Right lung (tissue), 5 donors: Measurements from ENCODE around the gene CEBPZOS. TPM values are rescaled to one million over a fixed set of nuclear protein-coding genes. Genes with fewer than 3 reads are reported as not detected.
A peak's percentile ranks its signal among the peaks of the same experiment; 100 is the strongest.

Source experiments
- DNase-seq, 2 donors: peaks; one replicate each; pipeline ENCODE4 v3.0.0-alpha.2; 2013
- polyA plus RNA-seq, 5 donors: library from polyadenylated mRNA; unstranded; fragments of 120-200 nt; gene quantifications; one replicate each; pipeline versions ENCODE4 v1.2.1 to v1.2.3, GENCODE V29; 2013; ENCODE audit warnings: inconsistent platforms in 1 of 5, low replicate concordance in 1 of 5; ENCODE audit not compliant: insufficient read length in 5 of 5, insufficient read depth in 1 of 5

CEBPZOS gene
- polyA plus RNA-seq, 5 donors = 42.0 to 62.6 (median 54.1) TPM

GRCh38 chr2:37231241-37232130 lies 35.2 kb downstream of the CEBPZOS start, which contains the start of the genes CEBPZ and NDUFAF7:
TSS of gene CEBPZ (minus strand) at chr2:37231596. CDS start at chr2:37231567, 29 bp downstream.
TSS of gene NDUFAF7 (plus strand) at chr2:37231658. CDS start at chr2:37231706, 48 bp downstream.
- peak; percentile 88 to 90 for DNase-seq

GRCh38 chr2:37232131-37232933 lies 36.0 kb downstream of the CEBPZOS start:
- DNase-seq = no peak

GRCh38 chr2:37243435-37243834 lies 47.1 kb downstream of the CEBPZOS start:
- no peak for DNase-seq

GRCh38 chr2:37244017-37244416 lies 47.7 kb downstream of the CEBPZOS start:
- no peak for DNase-seq

GRCh38 chr2:37244755-37245154 lies 48.5 kb downstream of the CEBPZOS start:
- no peak for DNase-seq

- DNase-seq = no peak
Measured at GRCh38 chr2:37246205-37246604, 49.9 kb downstream of the CEBPZOS start.

GRCh38 chr2:37250869-37251740 lies 54.8 kb downstream of the CEBPZOS start:
- DNase-seq = no peak

Other genes starting within 250 kb of the CEBPZOS start
- gene STRN, start 230.0 kb upstream of the CEBPZOS start, polyA plus RNA-seq = 10 to 100 TPM; 15.2 to 28.8 (median 24.4) TPM
- 10 to 100 TPM; 18.3 to 33.1 (median 27.7) TPM for gene HEATR5B, start 112.1 kb upstream of the CEBPZOS start, polyA plus RNA-seq
- gene GPATCH11, start 112.0 kb upstream of the CEBPZOS start, polyA plus RNA-seq = 10 to 100 TPM in 4 of 5 donors, 1 to 10 TPM in 1; 7.5 to 13.8 (median 12.4) TPM
- 10 to 100 TPM; 23.0 to 38.3 (median 35.9) TPM for gene EIF2AK2, start 39.5 kb upstream of the CEBPZOS start, polyA plus RNA-seq
- gene SULT6B1, start 7.8 kb upstream of the CEBPZOS start, polyA plus RNA-seq = not detected
- 10 to 100 TPM; 63.0 to 73.8 (median 70.2) TPM for gene CEBPZ, start 35.1 kb downstream of the CEBPZOS start, polyA plus RNA-seq
- 10 to 100 TPM; 23.8 to 42.5 (median 33.3) TPM for gene NDUFAF7, start 35.2 kb downstream of the CEBPZOS start, polyA plus RNA-seq
- 10 to 100 TPM; 36.3 to 70.2 (median 56.6) TPM for gene PRKD3, start 128.3 kb downstream of the CEBPZOS start, polyA plus RNA-seq
- 10 to 100 TPM in 2 of 5 donors, 1 to 10 TPM in 3; 5.2 to 19.5 (median 7.4) TPM for gene QPCT, start 148.1 kb downstream of the CEBPZOS start, polyA plus RNA-seq